ENCODE data around the gene EFEMP2.

EFEMP2 gene

DNA sequence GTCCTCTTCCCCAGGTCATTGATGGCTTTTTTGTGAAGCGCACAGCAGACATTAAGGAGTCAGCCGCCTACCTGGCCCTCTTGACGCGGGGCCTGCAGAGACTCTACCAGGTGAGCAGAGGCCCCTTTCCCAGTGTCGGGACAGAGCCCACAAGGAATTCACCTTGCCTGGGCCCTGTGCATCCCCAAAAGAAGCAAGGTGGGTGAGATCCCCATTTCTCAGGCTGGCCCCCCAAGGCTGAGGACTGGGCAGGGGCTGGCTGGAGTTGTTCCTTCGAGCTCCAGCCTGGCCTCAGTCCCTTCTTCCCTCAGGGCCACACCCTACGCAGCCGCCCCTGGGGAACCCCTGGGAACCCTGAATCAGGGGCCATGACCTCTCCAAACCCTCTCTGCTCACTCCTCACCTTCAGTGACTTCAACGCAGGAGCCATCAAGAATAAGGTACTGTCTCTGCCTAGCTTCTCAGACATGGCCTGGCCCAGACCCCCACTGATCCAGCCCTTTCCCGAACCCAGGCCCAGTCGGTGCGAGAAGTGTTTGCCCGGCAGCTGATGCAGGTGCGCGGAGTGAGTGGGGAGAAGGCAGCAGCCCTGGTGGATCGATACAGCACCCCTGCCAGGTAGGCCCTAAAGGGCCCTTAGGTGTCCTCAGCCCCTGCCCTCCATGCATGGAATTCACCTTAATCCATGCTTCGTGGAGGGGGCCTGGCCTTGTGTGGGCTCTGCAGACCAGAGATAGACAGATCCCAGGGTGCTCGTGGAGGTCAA is 7.7 kb downstream of the EFEMP2 start:
- DNase-seq, result no peak

DNA sequence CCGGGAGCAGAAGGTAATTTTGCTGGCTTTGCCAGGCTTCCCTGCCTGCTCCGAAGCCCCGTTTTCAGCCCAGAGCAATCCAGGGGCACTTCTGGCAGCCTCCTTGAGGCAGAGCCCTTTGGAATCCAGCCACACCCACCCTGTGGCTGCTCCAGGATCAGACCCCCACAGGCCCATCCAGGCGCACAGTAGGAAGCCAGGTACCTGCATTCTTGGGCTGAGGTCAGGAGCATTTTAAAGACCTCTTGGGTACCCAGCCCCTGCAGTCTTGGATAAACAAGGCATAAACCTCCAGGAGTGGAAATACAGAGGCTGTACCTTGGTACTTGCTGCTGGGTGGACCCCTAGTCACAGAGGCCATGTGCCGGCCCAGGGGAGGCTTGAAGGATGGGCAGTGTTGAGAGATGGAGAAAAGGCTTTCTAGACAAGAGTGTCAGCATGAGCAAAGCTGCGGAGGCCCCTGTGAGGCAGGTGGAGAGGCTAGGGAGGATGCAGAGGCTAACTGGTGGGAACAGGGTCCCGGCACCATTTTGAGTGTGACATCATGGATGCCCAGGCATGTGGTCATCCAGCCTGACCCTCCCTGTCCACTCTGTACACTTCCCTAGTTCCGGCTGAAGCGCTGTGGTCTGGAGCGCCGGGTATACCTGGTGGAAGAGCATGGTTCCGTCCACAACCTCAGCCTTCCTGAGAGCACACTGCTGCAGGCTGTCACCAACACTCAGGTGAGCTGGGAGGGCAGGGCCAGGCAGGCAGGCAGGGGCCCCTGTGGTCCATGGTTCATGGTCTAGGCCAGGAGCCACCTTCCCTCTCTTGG is 8.5 kb downstream of the EFEMP2 start:
- DNase-seq, result no peak

GRCh38 chr11:65862941-65863888 is 9.4 kb downstream of the EFEMP2 start:
- DNase-seq, result no peak

- DNase-seq, result no peak
Observed at GRCh38 chr11:65862191-65862735, 10.3 kb downstream of the EFEMP2 start.

- DNase-seq, result no peak
Observed at GRCh38 chr11:65861533-65862183, 10.9 kb downstream of the EFEMP2 start.

DNA sequence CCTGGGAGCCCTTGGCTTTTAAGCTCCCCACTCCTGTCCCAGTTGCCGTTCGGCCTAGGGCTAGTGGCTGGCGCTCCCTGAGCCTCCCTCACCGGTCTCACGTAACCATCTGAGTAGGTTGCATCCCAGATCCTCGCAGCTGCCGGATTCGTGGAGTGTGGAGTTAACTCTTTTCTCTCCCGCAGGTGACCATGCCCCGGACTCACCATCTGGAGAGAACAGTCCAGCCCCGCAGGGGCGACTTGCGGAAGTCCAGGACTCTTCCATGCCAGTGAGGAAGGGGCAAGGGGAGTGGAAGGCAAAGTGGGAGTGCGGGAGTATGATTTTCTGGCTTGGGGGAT is 11.5 kb downstream of the EFEMP2 start:
- DNase-seq, result no peak

DNA sequence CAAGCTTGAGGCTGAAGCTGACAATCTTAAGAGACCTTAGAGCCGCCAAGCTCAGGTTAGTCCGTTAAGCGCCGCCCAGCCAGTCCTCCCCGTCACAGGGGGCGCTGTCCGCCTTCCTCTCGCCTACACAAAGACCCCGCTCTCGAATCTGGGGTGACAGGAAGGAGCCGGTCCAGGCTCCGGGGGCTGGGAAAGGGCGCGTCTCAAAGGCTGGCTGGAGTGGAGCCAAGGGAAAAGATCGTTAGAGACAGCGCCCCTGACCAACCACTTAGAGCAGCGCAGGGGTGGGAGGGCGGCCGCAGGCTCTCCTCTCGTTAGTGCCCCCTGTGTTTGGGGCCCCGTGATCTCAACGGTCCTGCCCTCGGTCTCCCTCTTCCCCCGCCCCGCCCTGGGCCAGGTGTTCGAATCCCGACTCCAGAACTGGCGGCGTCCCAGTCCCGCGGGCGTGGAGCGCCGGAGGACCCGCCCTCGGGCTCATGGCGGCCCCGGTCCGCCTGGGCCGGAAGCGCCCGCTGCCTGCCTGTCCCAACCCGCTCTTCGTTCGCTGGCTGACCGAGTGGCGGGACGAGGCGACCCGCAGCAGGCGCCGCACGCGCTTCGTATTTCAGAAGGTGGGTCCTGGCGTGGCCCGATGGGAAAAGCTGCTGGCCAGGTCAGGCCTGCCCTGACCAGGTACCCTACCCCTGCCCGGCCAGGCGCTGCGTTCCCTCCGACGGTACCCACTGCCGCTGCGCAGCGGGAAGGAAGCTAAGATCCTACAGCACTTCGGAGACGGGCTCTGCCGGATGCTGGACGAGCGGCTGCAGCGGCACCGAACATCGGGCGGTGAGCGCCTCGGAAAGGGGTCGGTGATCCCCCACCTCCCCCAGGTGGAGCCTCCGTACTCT is 12.1 kb downstream of the EFEMP2 start, which contains the start of gene MUS81:
TSS of gene MUS81 (plus strand) at position 156 of the 887 bp plus-strand sequence. CDS start at position 477, 321 bp downstream.
- DNase-seq, result peak; percentile 95

DNA sequence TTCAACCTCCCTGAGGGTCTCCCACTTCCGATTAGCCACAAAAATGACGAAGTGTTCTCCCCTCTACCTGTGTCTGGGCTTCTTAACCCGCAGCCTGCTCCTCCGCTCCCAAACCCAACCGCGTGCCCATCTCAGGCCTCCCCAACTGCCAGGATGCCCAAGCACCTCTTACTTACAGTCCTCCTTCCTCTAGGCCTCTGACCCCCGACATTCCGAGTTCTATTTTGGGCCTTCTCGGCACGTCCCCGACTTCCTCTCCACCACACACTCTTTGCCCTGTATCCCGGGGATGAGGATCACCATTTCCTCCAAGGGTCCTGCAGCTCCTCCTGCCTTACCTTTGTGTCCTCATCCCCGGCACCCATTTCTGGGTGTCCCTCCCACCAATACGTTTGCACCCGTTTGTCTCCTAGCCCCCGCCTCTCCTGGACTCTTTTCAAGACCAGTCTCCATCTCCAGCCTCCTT is 12.8 kb downstream of the EFEMP2 start:
- no peak for DNase-seq

DNA sequence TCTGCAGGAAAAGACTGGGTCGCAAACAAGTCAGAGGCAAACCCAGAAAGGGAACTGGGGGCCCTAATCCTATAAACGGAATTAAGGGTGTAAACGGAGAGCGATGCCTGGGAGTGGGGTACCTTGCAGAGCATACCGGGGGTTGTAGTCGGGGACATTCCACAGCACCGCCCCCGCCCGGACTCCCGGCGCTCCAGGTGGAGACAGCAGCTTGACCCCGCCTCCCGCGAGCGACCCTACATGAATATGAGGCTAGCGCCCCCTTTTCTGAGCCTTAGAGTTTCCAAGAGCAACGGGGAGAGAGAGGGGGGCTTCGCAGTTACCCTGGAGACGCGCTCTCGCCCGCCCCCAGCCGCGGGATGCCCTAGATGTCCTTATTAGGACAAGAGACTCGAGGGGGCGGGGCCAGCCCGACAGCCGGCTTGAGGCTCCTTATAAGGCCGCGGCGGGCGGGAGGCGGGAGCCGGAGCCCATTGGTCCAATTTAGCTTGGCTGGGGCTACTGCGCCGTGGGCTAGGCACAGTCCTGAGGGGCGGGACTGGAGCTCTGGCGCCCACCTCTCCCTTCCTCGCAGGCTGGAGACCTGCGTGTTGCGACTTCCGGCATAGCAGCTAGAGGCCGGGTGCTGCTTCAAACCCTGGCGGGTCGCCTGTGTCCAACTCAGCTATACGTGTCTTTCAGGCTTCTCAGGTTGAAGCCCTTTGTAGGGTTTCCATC is 13.3 kb downstream of the EFEMP2 start:
- peak; percentile 99 for DNase-seq

DNA sequence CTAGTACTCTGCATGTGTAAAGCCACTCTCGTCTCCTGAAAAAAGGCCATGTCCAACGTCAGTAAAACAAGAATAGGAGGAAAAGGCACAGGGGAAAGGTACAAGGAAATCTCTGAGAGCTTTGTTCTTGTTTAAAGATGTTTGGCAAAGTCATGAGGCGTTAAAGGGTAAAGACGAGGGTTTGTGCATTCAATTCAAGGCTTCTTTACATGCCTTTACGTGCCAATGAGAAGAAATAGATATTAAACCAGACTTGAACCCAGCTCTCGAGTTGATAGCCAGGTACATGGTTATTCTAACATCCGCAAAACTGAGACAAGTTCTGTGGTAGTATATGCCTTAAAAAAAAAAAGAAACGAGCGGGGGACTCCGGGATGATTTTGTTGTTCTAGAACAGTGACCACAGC is 13.9 kb downstream of the EFEMP2 start:
- no peak for DNase-seq

DNA sequence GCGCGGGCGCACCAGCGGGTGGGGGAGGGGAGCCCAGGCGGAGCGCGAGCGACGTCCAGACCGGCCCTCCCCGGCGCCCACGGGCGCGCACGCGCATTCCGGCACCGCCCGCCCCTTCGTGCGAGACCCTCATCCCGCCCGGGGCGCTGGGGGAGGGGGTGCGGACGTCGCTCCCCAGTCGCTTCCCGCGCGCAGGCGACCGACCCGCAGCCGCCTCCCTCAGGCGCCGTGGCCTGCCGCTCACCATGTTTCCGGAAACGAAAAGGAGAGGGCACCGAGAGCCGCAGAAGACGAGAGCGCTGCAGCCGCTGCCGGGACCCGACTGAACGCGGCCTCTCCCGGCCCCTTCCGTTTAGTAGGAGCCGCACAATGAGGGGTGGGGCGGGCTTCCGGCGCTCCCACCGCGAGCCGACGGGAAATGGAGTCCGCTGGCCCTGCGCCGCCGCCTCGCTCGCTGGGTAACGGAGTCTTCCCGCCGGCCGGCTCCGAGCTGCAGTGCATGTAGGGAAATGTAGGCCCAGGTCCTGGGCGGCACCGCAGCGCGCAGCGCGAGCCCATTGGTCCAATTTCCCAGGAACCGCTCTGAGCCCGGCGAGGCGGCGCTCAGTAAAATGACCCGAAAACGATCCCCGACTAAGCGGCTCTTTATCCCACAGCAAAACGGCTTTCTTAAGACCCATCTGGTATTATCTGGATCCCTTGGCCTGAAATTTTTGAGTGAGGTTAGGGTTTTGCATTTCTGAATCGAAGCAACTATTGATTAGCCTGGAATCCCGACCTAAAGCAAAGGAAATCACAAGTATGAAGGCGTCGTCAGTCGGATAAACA is 14.5 kb downstream of the EFEMP2 start, which contains the start of gene CFL1:
TSS of gene CFL1 (minus strand) at position 328 of the 828 bp plus-strand sequence. CDS start at position 247, 81 bp downstream.
- DNase-seq, result peak; percentile 98

- DNase-seq, result no peak
Observed at GRCh38 chr11:65857500-65857852, 15.1 kb downstream of the EFEMP2 start.

- DNase-seq, result peak; percentile 42
Observed at GRCh38 chr11:65856689-65857499, 15.7 kb downstream of the EFEMP2 start.

GRCh38 chr11:65855927-65856363 is 16.7 kb downstream of the EFEMP2 start:
- DNase-seq, result no peak

DNA sequence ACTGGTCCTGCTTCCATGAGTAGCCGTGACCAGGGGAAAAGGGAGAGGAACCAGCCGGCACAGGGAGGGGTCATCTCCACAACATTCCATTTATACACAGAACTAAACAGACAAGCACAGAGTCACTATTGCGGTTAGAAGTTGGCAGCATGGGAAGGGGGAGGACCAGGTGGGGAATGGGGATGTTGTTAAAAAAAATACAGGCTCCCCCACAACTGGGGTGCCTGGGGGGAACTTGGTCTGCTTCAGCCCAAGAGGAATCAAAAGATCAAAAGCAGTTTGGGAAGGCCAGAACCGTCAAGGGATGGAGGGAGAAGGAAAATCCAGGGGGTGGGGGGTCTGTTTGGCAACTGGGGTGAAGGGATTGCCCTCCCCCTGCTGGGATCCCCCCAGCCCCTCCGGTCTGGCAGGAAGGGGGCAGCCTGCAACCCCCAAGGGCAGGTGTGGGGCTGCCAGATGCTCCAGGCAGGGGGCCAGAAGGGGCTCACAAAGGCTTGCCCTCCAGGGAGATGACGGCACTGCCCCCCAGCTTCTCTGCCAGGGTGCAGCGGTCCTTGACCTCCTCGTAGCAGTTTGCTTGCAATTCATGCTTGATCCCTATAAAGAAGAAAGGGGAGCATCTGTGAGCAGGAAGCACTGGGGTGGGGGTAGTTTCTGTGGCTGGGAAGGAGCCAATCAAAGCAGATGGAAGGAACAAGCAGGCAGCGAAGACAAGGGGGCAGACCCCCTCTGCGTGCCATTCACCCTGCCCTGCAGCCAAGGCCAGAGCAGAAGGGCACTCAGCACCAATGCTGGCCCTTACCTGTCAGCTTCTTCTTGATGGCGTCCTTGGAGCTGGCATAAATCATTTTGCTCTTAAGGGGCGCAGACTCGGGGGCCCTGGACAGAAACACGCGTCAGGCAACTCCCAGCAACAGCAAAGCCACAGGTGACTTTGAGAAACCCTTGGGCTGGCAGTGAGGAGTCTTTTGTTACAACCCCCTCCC is 17.5 kb downstream of the EFEMP2 start:
- no peak for DNase-seq

GRCh38 chr11:65854161-65854592 is 18.4 kb downstream of the EFEMP2 start:
- no peak for DNase-seq
